HepG2 (cell line): Measurements from ENCODE around the gene DCAF7. TPM values are rescaled to one million over a fixed set of nuclear protein-coding genes. Genes with fewer than 3 reads are reported as not detected.

Experiments used
- AHR ChIP-seq: IDR thresholded peaks from 2 replicates; pipeline ENCODE4 v1.6.1; 2018; ENCODE audit warnings: missing genetic modification reagents, missing compliant biosample characterization
- ATAD3A ChIP-seq: sonication (generic); formaldehyde crosslinking; IDR thresholded peaks from 2 replicates; pipeline ENCODE4 v1.4.0; 2020; ENCODE audit warnings: missing genetic modification reagents
- CCAR2 ChIP-seq: fragments of 200-400 bp; formaldehyde crosslinking; optimal IDR thresholded peaks from 2 replicates; pipeline ENCODE3; 2018; ENCODE audit warnings: low read depth, mild to moderate bottlenecking, low read length, moderate library complexity
- CENPT ChIP-seq: sonication (generic); formaldehyde crosslinking; IDR thresholded peaks from 2 replicates; pipeline ENCODE4 v1.8.0; 2022; ENCODE audit warnings: low read depth, mild to moderate bottlenecking, moderate library complexity, missing genetic modification reagents
- ETV6 ChIP-seq: sonication (generic); formaldehyde crosslinking; conservative IDR thresholded peaks from 2 replicates; pipeline ENCODE4 v1.4.0; 2020; ENCODE audit warnings: missing genetic modification reagents
- FOXA3 ChIP-seq: IDR thresholded peaks from 2 replicates; pipeline ENCODE4 v1.6.1; 2016; ENCODE audit warnings: missing genetic modification reagents, missing compliant biosample characterization
- FOXM1 ChIP-seq: sonication (generic); formaldehyde crosslinking; IDR thresholded peaks from 2 replicates; pipeline ENCODE4 v1.5.0; 2020; ENCODE audit warnings: missing genetic modification reagents
- GABPB1 ChIP-seq: IDR thresholded peaks from 2 replicates; pipeline ENCODE4 v1.6.1; 2016; ENCODE audit warnings: mild to moderate bottlenecking, missing genetic modification reagents, moderate library complexity, missing compliant biosample characterization
- GTF2F1 ChIP-seq: fragments of 150-350 bp; IDR thresholded peaks from 2 replicates; pipeline ENCODE4 v1.6.1; 2014; ENCODE audit warnings: low read length
- HDAC1 ChIP-seq: sonication (generic); formaldehyde crosslinking; IDR thresholded peaks from 2 replicates; pipeline ENCODE4 v1.5.1; 2020; ENCODE audit warnings: mild to moderate bottlenecking, missing genetic modification reagents
- HOXD1 ChIP-seq: sonication (generic); formaldehyde crosslinking; IDR thresholded peaks from 2 replicates; pipeline ENCODE4 v1.5.0; 2020; ENCODE audit warnings: missing genetic modification reagents
- KDM4B ChIP-seq: sonication (generic); formaldehyde crosslinking; IDR thresholded peaks from 2 replicates; pipeline ENCODE4 v1.4.0; 2020; ENCODE audit warnings: missing genetic modification reagents
- RORA ChIP-seq: sonication (generic); formaldehyde crosslinking; IDR thresholded peaks from 2 replicates; pipeline ENCODE4 v1.5.0; 2020; ENCODE audit warnings: mild to moderate bottlenecking, missing genetic modification reagents, moderate library complexity
- SALL1 ChIP-seq: sonication (generic); formaldehyde crosslinking; IDR thresholded peaks from 2 replicates; pipeline ENCODE4 v1.8.0; 2022; ENCODE audit warnings: mild to moderate bottlenecking, missing genetic modification reagents
- SETDB1 ChIP-seq: sonication (generic); formaldehyde crosslinking; IDR thresholded peaks from 2 replicates; pipeline ENCODE4 v1.5.1; 2020; ENCODE audit warnings: missing genetic modification reagents, mild to moderate bottlenecking, borderline replicate concordance
- SP4 ChIP-seq: sonication (generic); formaldehyde crosslinking; IDR thresholded peaks from 2 replicates; pipeline ENCODE4 v1.8.1; 2023; ENCODE audit warnings: mild to moderate bottlenecking, missing genetic modification reagents
- THYN1 ChIP-seq: sonication (generic); formaldehyde crosslinking; IDR thresholded peaks from 2 replicates; pipeline ENCODE4 v1.8.1; 2023; ENCODE audit warnings: low read depth, mild to moderate bottlenecking, moderate library complexity, missing genetic modification reagents, borderline replicate concordance
- TRIM22 ChIP-seq: fragments of 450-650 bp; IDR thresholded peaks from 2 replicates; pipeline ENCODE4 v1.6.1; 2017
- ZNF468 ChIP-seq: sonication (generic); formaldehyde crosslinking; IDR thresholded peaks from 2 replicates; pipeline ENCODE4 v1.8.0; 2022; ENCODE audit warnings: mild to moderate bottlenecking, moderate library complexity, missing genetic modification reagents
- ZNF713 ChIP-seq: sonication (generic); formaldehyde crosslinking; IDR thresholded peaks from 2 replicates; pipeline ENCODE4 v1.4.0; 2020; ENCODE audit warnings: mild to moderate bottlenecking, missing genetic modification reagents
- ZNF788 ChIP-seq: sonication (generic); formaldehyde crosslinking; IDR thresholded peaks from 2 replicates; pipeline ENCODE4 v1.5.0; 2020; ENCODE audit warnings: mild to moderate bottlenecking, missing genetic modification reagents, borderline replicate concordance
- ZSCAN21 ChIP-seq: sonication (generic); formaldehyde crosslinking; IDR thresholded peaks from 2 replicates; pipeline ENCODE4 v1.8.0; 2022; ENCODE audit warnings: mild to moderate bottlenecking, missing genetic modification reagents, moderate library complexity, borderline replicate concordance
- polyA plus RNA-seq, 8 experiments: library from polyadenylated mRNA; depleted of rRNA in 3 of 8; stranded (reverse) in 7 of 8; unstranded in 1 of 8; fragments of >200 nt; fragmentation: Illumina TruSeq in 4 of 8; extraction: Trizol in 4 of 8; gene quantifications; 2 replicates each; pipeline versions ENCODE4 v1.2.1 to v1.2.3, GENCODE V29; 2011 to 2016; ENCODE audit warnings: low read depth in 4 of 8, missing spikeins in 1 of 8, mixed read lengths in 1 of 8; ENCODE audit not compliant: insufficient read depth in 1 of 8
- total RNA-seq, 5 experiments: library from RNA; depleted of rRNA; stranded (reverse); fragments of >200 nt; fragmentation: Illumina TruSeq; extraction: Trizol; gene quantifications; 2 replicates each; pipeline ENCODE4 v1.2.3, GENCODE V29; 2016; ENCODE audit warnings: low read depth in 1 of 5
- TF ChIP-seq, protein P1 (sequence below): sonication (generic); formaldehyde crosslinking; IDR thresholded peaks from 2 replicates; pipeline ENCODE4 v1.4.0; 2020; ENCODE audit warnings: mild to moderate bottlenecking, missing genetic modification reagents
- TF ChIP-seq, protein P2 (sequence below): sonication (generic); formaldehyde crosslinking; IDR thresholded peaks from 2 replicates; pipeline ENCODE4 v1.8.1; 2023; ENCODE audit warnings: mild to moderate bottlenecking, missing genetic modification reagents, borderline replicate concordance
- TF ChIP-seq, protein P3 (sequence below), 2 experiments: IDR thresholded peaks; 2 replicates each; pipeline ENCODE4 v1.6.1; 2011 to 2012; ENCODE audit warnings: low read length in 2 of 2, borderline replicate concordance in 1 of 2, low read depth in 1 of 2, mild to moderate bottlenecking in 1 of 2, moderate library complexity in 1 of 2

DCAF7 gene
- total and polyA plus RNA-seq, 2 of the 13 experiments (the other 11 are each of a cell fraction or from before 2014, with no cell fraction given): 55.2 to 73.4 TPM

GRCh38 chr17:63549946-63550816 is at the start of gene DCAF7 (continued):
- TF ChIP-seq, protein P1, sequence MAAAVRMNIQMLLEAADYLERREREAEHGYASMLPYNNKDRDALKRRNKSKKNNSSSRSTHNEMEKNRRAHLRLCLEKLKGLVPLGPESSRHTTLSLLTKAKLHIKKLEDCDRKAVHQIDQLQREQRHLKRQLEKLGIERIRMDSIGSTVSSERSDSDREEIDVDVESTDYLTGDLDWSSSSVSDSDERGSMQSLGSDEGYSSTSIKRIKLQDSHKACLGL (CRISPR knock-in tag): no peak
- TF ChIP-seq AHR (CRISPR knock-in tag) (no peak; the same call in 1 of the 2 replicates), THYN1 (CRISPR knock-in tag) (no peak), ZSCAN21 (CRISPR knock-in tag) (peak; percentile 44; the same call in 1 of the 2 replicates), ZNF788 (CRISPR knock-in tag) (peak; percentile 80), GABPB1 (CRISPR knock-in tag) (peak; percentile 98), RORA (CRISPR knock-in tag) (no peak), GTF2F1 (no peak), ZNF713 (CRISPR knock-in tag) (no peak; the same call in 1 of the 2 replicates), SETDB1 (no peak), ETV6 (CRISPR knock-in tag) (peak; percentile 81; the same call in 1 of the 2 replicates), HOXD1 (CRISPR knock-in tag) (peak; percentile 75), CENPT (CRISPR knock-in tag) (0 out of 2 replicates have a peak, but pooled peaks have one; percentile 24), ATAD3A (CRISPR knock-in tag) (no peak), CCAR2 (no peak), SALL1 (peak; percentile 20), TRIM22 (no peak), FOXM1 (CRISPR knock-in tag) (no peak), ZNF468 (CRISPR knock-in tag) (0 out of 2 replicates have a peak, but pooled peaks have one; percentile 44), KDM4B (CRISPR knock-in tag) (no peak), HDAC1 (CRISPR knock-in tag) (peak; percentile 87), SP4 (peak; percentile 95), FOXA3 (CRISPR knock-in tag) (peak; percentile 38)
- TF ChIP-seq, protein P2, sequence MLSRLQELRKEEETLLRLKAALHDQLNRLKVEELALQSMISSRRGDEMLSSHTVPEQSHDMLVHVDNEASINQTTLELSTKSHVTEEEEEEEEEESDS (CRISPR knock-in tag): peak; percentile 92; the same call in 1 of the 2 replicates
- TF ChIP-seq, protein P3, sequence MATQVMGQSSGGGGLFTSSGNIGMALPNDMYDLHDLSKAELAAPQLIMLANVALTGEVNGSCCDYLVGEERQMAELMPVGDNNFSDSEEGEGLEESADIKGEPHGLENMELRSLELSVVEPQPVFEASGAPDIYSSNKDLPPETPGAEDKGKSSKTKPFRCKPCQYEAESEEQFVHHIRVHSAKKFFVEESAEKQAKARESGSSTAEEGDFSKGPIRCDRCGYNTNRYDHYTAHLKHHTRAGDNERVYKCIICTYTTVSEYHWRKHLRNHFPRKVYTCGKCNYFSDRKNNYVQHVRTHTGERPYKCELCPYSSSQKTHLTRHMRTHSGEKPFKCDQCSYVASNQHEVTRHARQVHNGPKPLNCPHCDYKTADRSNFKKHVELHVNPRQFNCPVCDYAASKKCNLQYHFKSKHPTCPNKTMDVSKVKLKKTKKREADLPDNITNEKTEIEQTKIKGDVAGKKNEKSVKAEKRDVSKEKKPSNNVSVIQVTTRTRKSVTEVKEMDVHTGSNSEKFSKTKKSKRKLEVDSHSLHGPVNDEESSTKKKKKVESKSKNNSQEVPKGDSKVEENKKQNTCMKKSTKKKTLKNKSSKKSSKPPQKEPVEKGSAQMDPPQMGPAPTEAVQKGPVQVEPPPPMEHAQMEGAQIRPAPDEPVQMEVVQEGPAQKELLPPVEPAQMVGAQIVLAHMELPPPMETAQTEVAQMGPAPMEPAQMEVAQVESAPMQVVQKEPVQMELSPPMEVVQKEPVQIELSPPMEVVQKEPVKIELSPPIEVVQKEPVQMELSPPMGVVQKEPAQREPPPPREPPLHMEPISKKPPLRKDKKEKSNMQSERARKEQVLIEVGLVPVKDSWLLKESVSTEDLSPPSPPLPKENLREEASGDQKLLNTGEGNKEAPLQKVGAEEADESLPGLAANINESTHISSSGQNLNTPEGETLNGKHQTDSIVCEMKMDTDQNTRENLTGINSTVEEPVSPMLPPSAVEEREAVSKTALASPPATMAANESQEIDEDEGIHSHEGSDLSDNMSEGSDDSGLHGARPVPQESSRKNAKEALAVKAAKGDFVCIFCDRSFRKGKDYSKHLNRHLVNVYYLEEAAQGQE (IDR thresholded peaks at IDR 0.05; ENCODE audit: borderline replicate concordance in 1 of 2, low read depth in 1 of 2, low read length in 2 of 2): peak in 1 of 2 experiments; percentile 63; a peak in 2 of 4 replicates
